WERI-Rb-1 (cell line): ENCODE measurements around the gene TANC1.
"Not testable (repeated sequence)": the region's sequence is repeated elsewhere in the genome, so short reads cannot be mapped to it uniquely, and the experiment has no call there.

Experiments used
- DNase-seq: peaks from one replicate; pipeline ENCODE4 v3.0.0-alpha.2; 2020
- H3K27ac ChIP-seq: fragments of 250-450 bp; sonication (Bioruptor Pico); 2 replicates; pipeline ENCODE4 v1.5.1; 2020; ENCODE audit warnings: mild to moderate bottlenecking, moderate library complexity
- H3K27me3 ChIP-seq: fragments of 250-450 bp; sonication (Bioruptor Pico); 2 replicates; pipeline ENCODE4 v1.5.1; 2021; ENCODE audit warnings: mild to moderate bottlenecking, low read depth, moderate library complexity; ENCODE audit not compliant: insufficient read depth, severe bottlenecking
- H3K36me3 ChIP-seq: fragments of 250-450 bp; sonication (Bioruptor Pico); 2 replicates; pipeline ENCODE4 v1.5.1; 2020; ENCODE audit warnings: mild to moderate bottlenecking, moderate library complexity
- H3K4me3 ChIP-seq: 2 replicates; pipeline ENCODE4 v1.5.1; 2011; ENCODE audit warnings: low read depth, mild to moderate bottlenecking, control low read depth, low read length
- H3K9me3 ChIP-seq: fragments of 250-450 bp; sonication (Bioruptor Pico); 2 replicates; pipeline ENCODE4 v1.5.1; 2021; ENCODE audit warnings: mild to moderate bottlenecking, moderate library complexity; ENCODE audit not compliant: severe bottlenecking
- TF ChIP-seq, protein P1 (sequence below): IDR thresholded peaks from 2 replicates; pipeline ENCODE4 v1.5.1; 2011; ENCODE audit warnings: low read depth, mild to moderate bottlenecking, control low read depth, inconsistent platforms, low read length

Gene TANC1

DNA sequence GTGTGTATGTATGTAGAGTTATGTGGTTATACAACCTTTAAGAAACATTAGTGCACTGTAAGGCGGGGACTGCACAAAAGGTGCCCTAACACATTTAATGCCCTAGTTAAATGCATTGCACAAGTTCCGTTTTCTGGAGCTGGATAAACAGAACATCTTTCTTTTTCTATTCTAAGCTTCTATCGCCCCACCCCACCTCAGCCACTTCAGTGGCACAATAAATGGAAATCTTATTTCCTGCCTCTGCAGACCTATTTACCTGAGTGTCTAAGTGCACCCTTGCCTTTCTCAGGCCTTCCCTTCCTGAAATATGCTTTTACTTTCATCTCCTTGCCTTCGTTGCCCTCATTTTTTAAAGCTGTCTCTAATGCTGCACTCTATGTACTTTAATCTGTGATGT, 123.5 kb downstream of the TANC1 start:
- TF ChIP-seq, protein P1, sequence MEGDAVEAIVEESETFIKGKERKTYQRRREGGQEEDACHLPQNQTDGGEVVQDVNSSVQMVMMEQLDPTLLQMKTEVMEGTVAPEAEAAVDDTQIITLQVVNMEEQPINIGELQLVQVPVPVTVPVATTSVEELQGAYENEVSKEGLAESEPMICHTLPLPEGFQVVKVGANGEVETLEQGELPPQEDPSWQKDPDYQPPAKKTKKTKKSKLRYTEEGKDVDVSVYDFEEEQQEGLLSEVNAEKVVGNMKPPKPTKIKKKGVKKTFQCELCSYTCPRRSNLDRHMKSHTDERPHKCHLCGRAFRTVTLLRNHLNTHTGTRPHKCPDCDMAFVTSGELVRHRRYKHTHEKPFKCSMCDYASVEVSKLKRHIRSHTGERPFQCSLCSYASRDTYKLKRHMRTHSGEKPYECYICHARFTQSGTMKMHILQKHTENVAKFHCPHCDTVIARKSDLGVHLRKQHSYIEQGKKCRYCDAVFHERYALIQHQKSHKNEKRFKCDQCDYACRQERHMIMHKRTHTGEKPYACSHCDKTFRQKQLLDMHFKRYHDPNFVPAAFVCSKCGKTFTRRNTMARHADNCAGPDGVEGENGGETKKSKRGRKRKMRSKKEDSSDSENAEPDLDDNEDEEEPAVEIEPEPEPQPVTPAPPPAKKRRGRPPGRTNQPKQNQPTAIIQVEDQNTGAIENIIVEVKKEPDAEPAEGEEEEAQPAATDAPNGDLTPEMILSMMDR = no peak
- Histone ChIP-seq H3K27me3 (no peaks in the 10 kb centered on the region), H3K9me3 (peaks cover 2% of the 10 kb centered on the region), H3K4me3 (no peak overlapping the region), H3K36me3 (no peaks in the 10 kb centered on the region; the same call in 1 of the 2 replicates), H3K27ac (no peak overlapping the region)
- no peak for DNase-seq

DNA sequence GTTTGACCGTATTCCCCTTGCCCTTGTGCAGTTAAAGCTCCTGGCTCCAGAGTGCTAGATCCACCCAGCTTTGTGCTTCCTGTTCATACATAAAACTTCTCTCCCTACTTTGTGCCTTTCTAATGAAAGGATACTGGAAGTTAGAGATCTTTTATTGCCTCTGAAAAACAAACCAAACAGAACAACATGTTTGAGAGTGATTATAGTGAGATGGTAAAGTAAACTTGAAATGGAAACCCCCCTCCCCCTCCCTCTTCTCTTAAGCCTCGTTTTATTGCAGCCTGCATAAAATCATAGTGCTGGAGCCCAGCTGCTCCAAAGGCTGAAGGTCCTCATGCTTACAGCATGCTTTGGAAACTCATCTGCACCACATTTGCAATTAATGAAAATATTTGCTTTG, 125.1 kb downstream of the TANC1 start:
- no peaks in the 10 kb centered on the region; the same call in none of the 2 replicates for H3K36me3 ChIP-seq
- H3K27me3 ChIP-seq = no peaks in the 10 kb centered on the region
- H3K9me3 ChIP-seq = peaks cover 2% of the 10 kb centered on the region
- no peak overlapping the region for H3K4me3 ChIP-seq
- no peak overlapping the region for H3K27ac ChIP-seq
- TF ChIP-seq, protein P1 = no peak
- DNase-seq = no peak

DNA sequence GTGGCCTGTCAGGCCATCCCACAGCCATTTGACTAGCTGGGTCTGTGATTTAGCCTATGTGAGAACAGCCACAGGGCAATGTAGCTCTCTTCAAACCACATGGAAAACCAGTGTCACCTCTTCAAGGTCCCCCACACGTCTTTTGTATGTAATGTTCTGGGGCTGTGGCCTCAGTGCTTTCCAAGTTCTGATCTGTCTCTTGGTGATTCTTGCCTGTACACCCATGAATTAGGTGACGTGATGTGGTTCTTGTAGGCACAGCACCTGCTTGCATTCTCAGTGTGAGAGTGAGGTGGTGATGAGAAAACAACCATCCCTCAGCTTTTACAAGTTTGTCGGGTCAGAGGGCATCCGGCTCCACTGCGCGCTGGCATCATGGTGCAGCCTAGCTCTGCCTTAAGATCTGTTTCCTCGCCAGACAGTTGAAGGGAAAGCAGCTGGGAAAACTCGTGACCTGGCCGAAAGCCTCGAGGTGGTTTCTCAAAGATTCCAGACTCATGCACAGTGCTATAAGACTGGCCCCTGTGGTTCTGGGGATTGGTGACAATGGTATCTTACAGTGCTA, 125.8 kb downstream of the TANC1 start:
- DNase-seq = no peak
- Histone ChIP-seq H3K9me3 (peaks cover 2% of the 10 kb centered on the region), H3K4me3 (no peak overlapping the region), H3K27ac (no peak overlapping the region), H3K36me3 (no peaks in the 10 kb centered on the region; the same call in none of the 2 replicates), H3K27me3 (no peaks in the 10 kb centered on the region)
- TF ChIP-seq, protein P1 = no peak

DNA sequence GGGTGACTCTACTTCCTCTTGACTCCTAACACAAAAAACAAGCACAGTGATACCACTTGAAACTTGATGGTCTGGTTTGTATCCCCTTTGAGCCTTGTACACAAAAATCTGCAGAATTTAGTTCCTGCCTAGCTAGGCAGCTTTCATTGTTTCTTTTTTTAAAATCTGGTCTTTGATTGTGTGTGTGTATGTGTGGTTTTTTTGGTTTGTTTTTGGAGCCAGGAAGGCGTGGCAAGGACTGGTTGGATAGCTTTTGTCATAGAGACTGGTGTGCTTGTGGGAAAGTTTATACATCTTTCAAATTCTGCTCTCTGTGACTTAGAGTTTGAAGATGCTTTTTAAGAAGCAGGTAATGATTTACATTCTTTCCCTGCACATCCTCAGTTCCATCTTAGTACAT, 127.4 kb downstream of the TANC1 start:
- Histone ChIP-seq H3K9me3 (peaks cover 2% of the 10 kb centered on the region), H3K4me3 (no peak overlapping the region), H3K27ac (no peak overlapping the region), H3K27me3 (no peaks in the 10 kb centered on the region), H3K36me3 (no peaks in the 10 kb centered on the region; the same call in 1 of the 2 replicates)
- TF ChIP-seq, protein P1 = no peak
- DNase-seq = no peak

DNA sequence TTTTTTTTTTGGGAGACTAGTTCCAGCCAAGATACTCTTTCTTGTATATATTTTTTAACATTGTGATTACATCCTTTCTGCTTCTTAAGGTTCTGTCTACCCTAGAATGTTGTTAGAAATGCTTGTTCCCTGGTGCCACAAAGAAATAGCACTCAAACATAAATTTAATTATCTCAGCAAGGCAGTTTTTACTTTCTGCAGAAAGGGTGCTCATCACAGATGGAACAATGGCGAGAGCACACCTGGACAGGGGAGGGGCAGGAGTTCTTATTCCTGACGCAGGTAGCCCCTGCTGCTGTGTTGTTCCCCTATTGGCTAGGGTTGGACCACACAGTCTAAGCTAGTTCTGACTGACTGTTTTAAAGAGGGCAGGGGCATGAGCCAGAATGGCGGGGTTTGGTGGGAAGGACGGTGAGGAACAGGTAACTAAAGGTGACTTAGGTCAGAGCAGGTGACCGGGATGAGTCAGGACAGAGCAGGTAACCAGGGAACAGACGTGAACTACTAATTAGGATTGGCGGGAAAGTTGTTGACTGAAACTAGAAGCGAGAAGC, 127.9 kb downstream of the TANC1 start:
- not testable (repeated sequence) for H3K36me3 ChIP-seq, H3K9me3 ChIP-seq, H3K27me3 ChIP-seq, DNase-seq, H3K4me3 ChIP-seq, H3K27ac ChIP-seq

DNA sequence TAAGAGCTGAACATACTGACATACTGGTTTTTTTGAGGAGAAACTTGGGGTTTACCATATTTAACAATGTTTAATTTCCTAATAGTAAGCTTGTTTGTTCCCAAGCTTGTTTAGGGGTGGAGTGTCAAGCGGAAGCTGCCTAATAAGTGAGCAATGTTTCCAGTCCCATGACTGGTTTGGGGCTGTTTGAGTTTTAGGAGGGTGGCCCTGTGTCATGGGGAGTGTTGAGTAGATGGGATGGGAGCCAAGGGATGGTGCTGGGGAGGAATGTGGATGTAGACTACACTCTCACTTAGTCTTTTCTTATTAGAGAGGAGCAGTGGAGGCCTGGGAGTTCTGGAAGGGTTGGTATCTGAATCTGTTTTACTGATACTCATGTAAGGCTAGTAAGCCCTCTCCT, 128.5 kb downstream of the TANC1 start:
- H3K9me3 ChIP-seq = peaks cover 2% of the 10 kb centered on the region
- TF ChIP-seq, protein P1 = no peak
- no peaks in the 10 kb centered on the region; the same call in 1 of the 2 replicates for H3K36me3 ChIP-seq
- DNase-seq = no peak
- no peaks in the 10 kb centered on the region for H3K27me3 ChIP-seq
- H3K27ac ChIP-seq = no peak overlapping the region
- H3K4me3 ChIP-seq = no peak overlapping the region
